Hepatocyte (in vitro differentiated cells): ENCODE measurements around the gene ENAH. TPM values are rescaled to one million over a fixed set of nuclear protein-coding genes. Genes with fewer than 3 reads are reported as not detected.

Experiments
- DNase-seq: peaks from one replicate; pipeline ENCODE4 v3.0.0-alpha.2; 2016; ENCODE audit warnings: low spot score
- H2AFZ ChIP-seq: fragments of 200-600 bp; sonication (generic); 2 replicates; pipeline ENCODE4 v1.6.0; 2016; ENCODE audit warnings: antibody characterized with exemption, mild to moderate bottlenecking
- H3K27ac ChIP-seq: fragments of 200-600 bp; sonication (generic); 2 replicates; pipeline ENCODE4 v1.5.1; 2016; ENCODE audit warnings: mild to moderate bottlenecking
- H3K27me3 ChIP-seq: fragments of 200-600 bp; sonication (generic); 2 replicates; pipeline ENCODE4 v1.6.1; 2016
- H3K36me3 ChIP-seq: fragments of 200-600 bp; sonication (generic); replicated peaks from 2 replicates; pipeline ENCODE4 v1.5.1; 2016; ENCODE audit warnings: low read depth; ENCODE audit not compliant: insufficient read depth
- H3K4me1 ChIP-seq: fragments of 200-600 bp; sonication (generic); 2 replicates; pipeline ENCODE4 v1.5.1; 2016; ENCODE audit warnings: mild to moderate bottlenecking, moderate library complexity; ENCODE audit not compliant: insufficient read depth
- H3K4me2 ChIP-seq: fragments of 200-600 bp; sonication (generic); 2 replicates; pipeline ENCODE4 v1.6.0; 2016
- H3K4me3 ChIP-seq: fragments of 200-600 bp; sonication (generic); 2 replicates; pipeline ENCODE4 v1.5.1; 2016; ENCODE audit warnings: mild to moderate bottlenecking
- H3K79me2 ChIP-seq: fragments of 200-600 bp; sonication (generic); 2 replicates; pipeline ENCODE4 v1.6.0; 2017; ENCODE audit warnings: mild to moderate bottlenecking
- H3K9me2 ChIP-seq: fragments of 200-600 bp; sonication (generic); replicated peaks from 2 replicates; pipeline ENCODE4 v1.6.0; 2017; ENCODE audit warnings: mild to moderate bottlenecking; ENCODE audit not compliant: insufficient read depth
- H3K9me3 ChIP-seq: fragments of 200-600 bp; sonication (generic); 2 replicates; pipeline ENCODE4 v1.5.1; 2016; ENCODE audit warnings: low read depth, mild to moderate bottlenecking
- H4K20me1 ChIP-seq: fragments of 200-600 bp; sonication (generic); 2 replicates; pipeline ENCODE4 v1.6.0; 2016; ENCODE audit warnings: mild to moderate bottlenecking; ENCODE audit not compliant: insufficient read depth, poor library complexity, severe bottlenecking
- CTCF ChIP-seq: fragments of 200-600 bp; sonication (generic); IDR thresholded peaks from 2 replicates; pipeline ENCODE4 v1.5.1; 2016; ENCODE audit warnings: antibody characterized with exemption, mild to moderate bottlenecking; ENCODE audit not compliant: poor library complexity
- EZH2 ChIP-seq: fragments of 200-600 bp; sonication (generic); IDR thresholded peaks from 2 replicates; pipeline ENCODE4 v1.6.1; 2016; ENCODE audit warnings: antibody characterized with exemption, mild to moderate bottlenecking, borderline replicate concordance
- EZH2phosphoT487 ChIP-seq: fragments of 200-600 bp; sonication (generic); IDR thresholded peaks from one replicate; pipeline ENCODE4 v1.6.1; 2018; ENCODE audit warnings: antibody characterized with exemption, mild to moderate bottlenecking, low read depth, moderate library complexity; ENCODE audit not compliant: unreplicated experiment, severe bottlenecking
- WGBS: methylation state at CpG from one replicate; pipeline ENCODE4 v1.1.6; 2016; ENCODE audit warnings: low lambda C conversion rate; ENCODE audit errors: missing lambda C conversion rate; 5-methylcytosine and 5-hydroxymethylcytosine counted together
- polyA plus RNA-seq: library from polyadenylated mRNA; unstranded; fragments of >200 nt; fragmentation: Nextera tagmentation; extraction: Ambion mirVana; gene quantifications from 2 replicates; pipeline ENCODE4 v1.2.1, GENCODE V29; 2016
- total RNA-seq: library from RNA; depleted of rRNA; stranded (reverse); fragments of >200 nt; gene quantifications from 2 replicates; pipeline ENCODE4 v1.2.3, GENCODE V29; 2014

Gene ENAH
- total and polyA plus RNA-seq, 2 experiments from 2014 or later, result 51.3 to 115 TPM

GRCh38 chr1:225596736-225597135 lies 56.2 kb downstream of the ENAH start:
- peaks cover 99% of the 10 kb centered on the region for H3K79me2 ChIP-seq
- H3K4me2 ChIP-seq, result no peak overlapping the region
- 91% methylated on average over 1 of the region's 1 CpG for WGBS
- H3K9me3 ChIP-seq, result no peaks in the 10 kb centered on the region
- no peaks in the 10 kb centered on the region for H3K9me2 ChIP-seq
- H3K27me3 ChIP-seq, result no peaks in the 10 kb centered on the region
- TF ChIP-seq EZH2 (no peak), CTCF (no peak), EZH2phosphoT487 (no peak)
- H3K4me3 ChIP-seq, result no peak overlapping the region
- DNase-seq, result no peak
- H3K4me1 ChIP-seq, result no peaks in the 10 kb centered on the region
- H3K36me3 ChIP-seq, result no peaks in the 10 kb centered on the region
- peaks cover 18% of the 10 kb centered on the region for H4K20me1 ChIP-seq
- no peak overlapping the region for H2AFZ ChIP-seq
- H3K27ac ChIP-seq, result no peak overlapping the region

GRCh38 chr1:225595974-225596551 lies 56.9 kb downstream of the ENAH start:
- no peak overlapping the region for H3K4me2 ChIP-seq
- no peaks in the 10 kb centered on the region for H3K27me3 ChIP-seq
- H3K9me3 ChIP-seq, result no peaks in the 10 kb centered on the region
- H3K36me3 ChIP-seq, result no peaks in the 10 kb centered on the region
- no peak for DNase-seq
- no peak for TF ChIP-seq CTCF
- H3K9me2 ChIP-seq, result no peaks in the 10 kb centered on the region
- 69% methylated on average over 2 of the region's 2 CpGs for WGBS
- no peak overlapping the region for H3K27ac ChIP-seq
- H2AFZ ChIP-seq, result no peak overlapping the region
- peaks cover 18% of the 10 kb centered on the region for H4K20me1 ChIP-seq
- no peaks in the 10 kb centered on the region for H3K4me1 ChIP-seq
- H3K79me2 ChIP-seq, result peaks cover 99% of the 10 kb centered on the region
- H3K4me3 ChIP-seq, result no peak overlapping the region

DNA sequence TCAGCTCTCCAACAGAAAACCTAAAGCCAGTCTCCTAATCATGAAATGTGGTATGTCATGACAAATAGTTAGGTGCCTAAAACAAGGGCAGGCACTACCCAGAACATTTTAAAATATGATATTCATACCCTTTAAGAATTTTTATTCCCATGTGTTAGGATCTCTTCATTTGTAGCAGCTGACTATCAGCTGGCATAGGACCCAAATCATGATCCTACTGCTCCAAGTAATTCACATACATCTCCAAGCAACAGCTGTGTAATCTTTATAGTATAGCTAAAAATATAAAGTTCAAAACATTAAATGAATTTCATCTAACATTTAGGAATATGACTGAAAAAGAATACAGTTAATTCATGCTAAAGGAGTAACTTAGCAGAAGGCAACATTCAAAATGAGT lies 57.5 kb downstream of the ENAH start:
- no peak for DNase-seq
- Histone ChIP-seq H3K4me1 (no peaks in the 10 kb centered on the region), H3K27ac (no peak overlapping the region), H3K4me2 (no peak overlapping the region), H4K20me1 (peaks cover 24% of the 10 kb centered on the region), H2AFZ (no peak overlapping the region), H3K4me3 (no peak overlapping the region), H3K27me3 (no peaks in the 10 kb centered on the region), H3K9me3 (no peaks in the 10 kb centered on the region), H3K79me2 (peaks cover 99% of the 10 kb centered on the region), H3K9me2 (no peaks in the 10 kb centered on the region), H3K36me3 (no peaks in the 10 kb centered on the region)
- TF ChIP-seq EZH2phosphoT487 (no peak), CTCF (no peak), EZH2 (no peak)

DNA sequence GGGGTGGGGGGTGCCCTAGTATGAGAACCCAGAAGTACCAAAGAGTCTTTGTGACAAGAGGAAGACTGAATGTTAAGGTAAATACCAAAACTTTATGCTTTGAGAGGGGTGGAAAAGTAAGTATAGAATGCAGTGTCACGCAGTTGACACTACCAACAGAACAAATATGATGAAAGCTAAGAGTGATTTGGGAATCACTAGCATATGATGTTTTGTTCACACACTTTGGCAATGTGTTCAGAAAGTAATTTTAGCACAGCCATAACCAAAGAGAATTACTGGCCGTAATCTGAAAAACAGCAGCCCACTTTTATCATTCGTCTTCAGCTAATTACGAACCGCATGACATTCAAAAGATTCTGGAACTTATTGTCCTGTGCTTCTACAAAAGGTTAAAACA lies 59.5 kb downstream of the ENAH start:
- Histone ChIP-seq H3K4me1 (no peaks in the 10 kb centered on the region), H3K27me3 (no peaks in the 10 kb centered on the region), H3K4me3 (no peak overlapping the region), H4K20me1 (peaks cover 33% of the 10 kb centered on the region), H3K79me2 (peaks cover 97% of the 10 kb centered on the region), H3K9me2 (no peaks in the 10 kb centered on the region), H3K27ac (no peak overlapping the region), H3K9me3 (no peaks in the 10 kb centered on the region), H3K36me3 (no peaks in the 10 kb centered on the region), H2AFZ (no peak overlapping the region), H3K4me2 (no peak overlapping the region)
- no peak for TF ChIP-seq EZH2
- TF ChIP-seq CTCF, result no peak
- TF ChIP-seq EZH2phosphoT487, result no peak
- 95% methylated on average over 5 of the region's 5 CpGs for WGBS
- DNase-seq, result no peak
